ENCODE measurements around the gene OR2J1.

DNA sequence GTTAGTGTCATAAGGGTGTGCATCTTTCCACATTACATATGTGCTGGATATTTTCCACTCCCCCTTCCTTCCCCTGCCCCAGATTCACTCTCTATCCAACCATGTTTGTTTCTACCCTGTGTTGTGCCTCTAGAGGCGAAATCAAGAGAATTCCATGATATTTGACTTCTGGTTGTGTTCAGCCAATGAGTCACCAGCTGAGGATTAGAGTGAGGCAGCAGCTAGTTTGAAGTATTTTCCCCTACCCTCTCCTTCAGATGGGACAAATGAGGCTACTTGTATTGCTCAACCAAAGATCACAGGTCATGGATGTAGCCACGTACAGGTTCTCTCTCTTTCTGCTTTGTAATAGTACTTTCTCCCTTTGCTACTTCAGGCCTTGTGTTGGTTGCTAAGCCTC, 46.9 kb downstream of the OR2J1 start:
- TF ChIP-seq, protein P1, sequence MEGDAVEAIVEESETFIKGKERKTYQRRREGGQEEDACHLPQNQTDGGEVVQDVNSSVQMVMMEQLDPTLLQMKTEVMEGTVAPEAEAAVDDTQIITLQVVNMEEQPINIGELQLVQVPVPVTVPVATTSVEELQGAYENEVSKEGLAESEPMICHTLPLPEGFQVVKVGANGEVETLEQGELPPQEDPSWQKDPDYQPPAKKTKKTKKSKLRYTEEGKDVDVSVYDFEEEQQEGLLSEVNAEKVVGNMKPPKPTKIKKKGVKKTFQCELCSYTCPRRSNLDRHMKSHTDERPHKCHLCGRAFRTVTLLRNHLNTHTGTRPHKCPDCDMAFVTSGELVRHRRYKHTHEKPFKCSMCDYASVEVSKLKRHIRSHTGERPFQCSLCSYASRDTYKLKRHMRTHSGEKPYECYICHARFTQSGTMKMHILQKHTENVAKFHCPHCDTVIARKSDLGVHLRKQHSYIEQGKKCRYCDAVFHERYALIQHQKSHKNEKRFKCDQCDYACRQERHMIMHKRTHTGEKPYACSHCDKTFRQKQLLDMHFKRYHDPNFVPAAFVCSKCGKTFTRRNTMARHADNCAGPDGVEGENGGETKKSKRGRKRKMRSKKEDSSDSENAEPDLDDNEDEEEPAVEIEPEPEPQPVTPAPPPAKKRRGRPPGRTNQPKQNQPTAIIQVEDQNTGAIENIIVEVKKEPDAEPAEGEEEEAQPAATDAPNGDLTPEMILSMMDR (conservative IDR thresholded peaks at IDR 0.05; ENCODE audit: low read length) = no peak
- no peak for TF ChIP-seq EZH2phosphoT487 (IDR thresholded peaks at IDR 0.05; ENCODE audit: borderline replicate concordance)

Data from Loucy (cell line).